HG02571 (cell line): Measurements from ENCODE around the gene GNA12.
"Not testable (repeated sequence)": the region's sequence is repeated elsewhere in the genome, so short reads cannot be mapped to it uniquely, and the experiment has no call there.

Experiments used
- ATAC-seq: cut with Tn5 transposase; IDR thresholded peaks from one replicate; pipeline ENCODE4 v1.9.1; 2021; ENCODE audit warnings: mild to moderate bottlenecking, moderate library complexity; ENCODE audit not compliant: unreplicated experiment

Gene GNA12

DNA sequence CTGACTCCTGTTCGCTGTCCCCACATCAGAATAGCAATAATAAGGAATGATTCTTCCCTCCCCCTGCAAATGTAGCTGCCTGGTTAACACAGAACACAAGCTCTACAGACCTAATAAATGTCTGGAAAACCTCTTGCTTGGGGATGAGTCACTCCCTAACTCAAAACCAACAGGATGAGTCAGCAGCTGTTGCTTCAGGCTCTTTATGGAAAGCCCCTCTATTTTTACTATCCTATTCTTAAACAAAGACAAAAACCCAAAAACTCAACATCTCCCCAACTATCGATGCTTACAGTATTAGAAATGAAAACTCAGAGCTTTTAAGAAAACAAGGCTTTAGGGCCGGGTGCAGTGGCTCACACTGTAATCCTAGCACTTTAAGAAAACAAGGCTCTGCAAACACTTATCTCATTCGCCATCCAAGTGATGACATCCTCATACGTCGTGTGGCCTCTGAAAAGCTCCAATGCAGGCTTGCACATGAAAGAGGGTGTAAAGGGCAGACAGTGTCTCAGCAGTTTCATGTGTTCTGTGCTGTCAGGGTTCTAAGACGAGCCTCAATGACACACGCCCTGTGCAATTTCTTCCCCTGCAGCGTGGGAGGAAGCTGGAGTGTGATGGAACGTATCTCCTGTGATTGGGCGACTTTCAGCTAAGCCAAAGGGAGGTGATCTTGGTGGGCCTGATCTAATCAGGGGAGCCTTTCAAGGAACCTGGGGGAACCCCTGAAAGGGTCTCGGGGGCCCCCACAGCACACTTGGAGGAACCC is 86.0 kb downstream of the GNA12 start:
- ATAC-seq, result peak; percentile 77

DNA sequence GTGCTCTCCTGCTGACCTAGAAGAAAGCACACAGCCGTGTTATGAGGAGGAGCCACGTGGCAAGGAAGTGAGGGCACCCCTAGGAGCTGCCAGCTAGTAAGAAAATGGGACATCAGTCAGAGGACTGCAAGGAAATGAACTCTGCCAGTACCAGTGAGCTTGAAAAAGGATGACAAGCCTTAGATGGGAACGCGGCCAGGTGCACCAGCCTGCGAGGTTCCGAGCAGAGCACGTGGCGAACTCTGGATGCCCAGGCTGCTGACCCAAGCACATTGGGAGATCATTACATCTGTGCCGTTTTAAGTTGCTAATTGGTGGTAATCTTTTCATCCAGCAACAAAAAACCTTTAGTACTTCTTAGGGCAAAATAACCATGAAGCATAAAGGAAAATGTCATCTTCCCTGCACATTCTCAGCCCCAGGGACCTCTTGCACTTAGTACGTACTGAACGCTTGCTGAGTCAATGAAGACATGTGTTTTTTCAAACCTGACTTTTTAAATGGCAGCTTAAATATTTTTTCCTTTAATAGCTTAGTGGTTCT is 86.7 kb downstream of the GNA12 start:
- no peak for ATAC-seq

DNA sequence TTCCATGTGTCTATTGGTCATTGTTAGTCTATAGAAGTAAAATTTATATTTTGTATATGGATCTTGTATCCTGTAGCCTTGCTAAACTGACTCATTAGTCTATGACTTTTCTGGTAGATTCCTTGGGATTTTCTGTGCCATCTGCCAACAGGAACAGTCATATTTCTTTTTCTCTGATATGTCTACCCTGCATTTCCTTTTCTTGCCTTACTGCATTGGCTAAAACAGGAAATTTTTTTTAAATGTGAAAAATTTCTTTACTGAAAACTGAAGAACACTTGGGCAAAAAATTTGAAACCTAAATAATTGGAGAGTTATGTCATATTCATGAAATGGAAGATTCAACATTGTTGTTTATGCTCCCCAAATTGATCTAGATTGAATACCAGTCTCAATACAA is 88.6 kb downstream of the GNA12 start:
- no peak for ATAC-seq

DNA sequence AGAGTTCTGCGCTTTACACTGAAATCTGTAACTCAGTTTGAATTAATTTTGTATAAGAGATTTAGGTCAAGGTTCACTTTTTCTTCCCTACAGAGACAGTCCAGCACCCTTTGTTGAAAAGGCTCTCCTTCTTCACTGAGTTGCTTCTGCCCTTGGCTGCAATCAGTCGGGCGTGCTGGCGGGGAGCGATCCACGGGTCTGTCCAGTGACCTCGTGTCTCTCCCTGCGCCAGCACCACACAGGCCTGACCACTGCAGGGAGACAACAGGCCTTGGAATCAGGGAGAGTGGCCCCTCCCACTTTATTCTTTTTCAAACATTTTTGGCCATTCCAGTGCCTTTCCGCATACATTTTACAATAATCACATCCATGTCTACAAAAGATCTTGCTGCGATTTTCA is 89.2 kb downstream of the GNA12 start:
- no peak for ATAC-seq

DNA sequence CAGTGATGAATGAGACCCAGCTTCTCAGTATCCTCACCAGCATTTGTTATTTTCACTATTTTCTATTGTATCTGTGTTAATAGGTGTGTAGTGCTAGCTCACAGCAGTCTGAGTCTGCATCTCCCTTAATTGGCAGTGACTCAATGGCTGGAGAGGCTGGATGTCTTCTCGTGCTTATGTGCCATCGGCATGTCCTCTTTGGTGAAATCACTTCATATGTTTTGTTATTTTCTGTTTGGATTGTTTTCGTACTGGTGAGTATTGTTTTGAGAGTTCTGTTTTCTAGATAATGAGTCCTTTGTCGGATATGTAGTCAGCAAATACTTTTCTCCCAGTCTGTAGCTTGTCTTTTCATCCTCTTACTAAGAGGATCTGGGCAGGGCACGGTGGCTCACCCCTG is 90.0 kb downstream of the GNA12 start:
- ATAC-seq, result no peak

DNA sequence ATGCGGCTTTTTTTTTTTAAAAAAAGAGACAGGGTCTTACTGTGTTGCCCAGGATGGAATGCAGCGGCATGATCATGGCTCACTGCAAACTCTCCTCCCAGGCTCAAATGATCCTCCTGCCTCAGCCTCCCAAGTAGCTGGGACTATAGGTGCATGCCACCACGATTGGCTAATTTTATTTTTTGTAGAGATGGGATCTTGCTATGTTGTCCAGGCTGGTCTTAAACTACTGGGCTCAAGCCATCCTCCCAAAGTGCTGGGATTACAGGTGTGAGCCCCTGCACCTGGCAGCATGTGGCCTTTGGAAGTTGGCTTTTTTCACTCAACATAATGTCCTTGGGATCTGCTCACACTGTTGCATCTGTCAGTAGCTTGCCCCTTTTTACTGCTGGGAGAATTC is 91.0 kb downstream of the GNA12 start:
- no peak for ATAC-seq

DNA sequence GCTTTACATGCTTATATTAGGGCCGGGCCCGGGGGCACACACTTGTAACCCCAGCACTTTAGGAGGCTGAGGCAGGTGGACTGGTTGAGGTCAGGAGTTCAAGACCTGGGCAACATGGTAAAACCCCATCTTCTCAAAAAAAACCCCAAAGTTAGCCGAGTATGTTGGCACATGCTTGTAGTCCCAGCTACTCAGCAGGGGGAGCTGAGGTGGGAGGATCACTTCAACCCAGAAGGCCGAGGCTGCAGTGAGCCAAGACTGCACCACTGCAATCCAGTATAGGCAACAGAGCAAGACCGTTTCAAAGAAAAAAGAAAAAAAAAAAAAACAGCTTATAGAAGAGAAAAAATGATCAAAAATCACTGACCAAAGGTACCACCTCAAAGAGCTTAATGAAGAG is 93.0 kb downstream of the GNA12 start:
- ATAC-seq, result no peak

DNA sequence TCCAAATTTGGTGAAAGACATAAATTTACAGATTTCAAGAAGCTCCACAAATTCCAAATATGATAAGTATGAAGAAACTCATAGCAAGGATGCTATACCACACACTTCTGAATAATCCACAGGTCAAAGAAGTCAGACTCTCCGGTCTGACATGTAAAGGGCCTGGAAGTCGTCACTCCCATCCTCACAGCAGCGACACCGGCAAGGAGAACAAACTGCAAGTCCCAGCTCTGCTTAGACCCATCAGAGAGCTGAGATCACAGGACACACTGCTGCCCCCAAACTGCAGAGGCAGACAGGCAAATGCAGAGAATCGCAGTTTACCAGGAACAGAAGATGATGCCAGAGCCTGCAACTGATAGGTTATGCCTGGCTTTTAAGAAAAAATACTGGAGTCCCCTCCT is 94.1 kb downstream of the GNA12 start:
- ATAC-seq, result no peak

DNA sequence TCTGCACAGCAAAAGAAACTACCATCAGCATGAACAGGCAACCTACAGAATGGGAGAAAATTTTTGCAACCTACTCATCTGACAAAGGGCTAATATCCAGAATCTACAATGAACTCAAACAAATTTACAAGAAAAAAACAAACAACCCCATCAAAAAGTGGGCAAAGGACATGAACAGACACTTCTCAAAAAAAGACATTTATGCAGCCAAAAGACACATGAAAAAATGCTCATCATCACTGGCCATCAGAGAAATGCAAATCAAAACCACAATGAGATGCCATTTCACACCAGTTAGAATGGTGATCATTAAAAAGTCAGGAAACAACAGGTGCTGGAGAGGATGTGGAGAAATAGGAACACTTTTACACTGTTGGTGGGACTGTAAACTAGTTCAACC is 95.4 kb downstream of the GNA12 start:
- not testable (repeated sequence) for ATAC-seq

DNA sequence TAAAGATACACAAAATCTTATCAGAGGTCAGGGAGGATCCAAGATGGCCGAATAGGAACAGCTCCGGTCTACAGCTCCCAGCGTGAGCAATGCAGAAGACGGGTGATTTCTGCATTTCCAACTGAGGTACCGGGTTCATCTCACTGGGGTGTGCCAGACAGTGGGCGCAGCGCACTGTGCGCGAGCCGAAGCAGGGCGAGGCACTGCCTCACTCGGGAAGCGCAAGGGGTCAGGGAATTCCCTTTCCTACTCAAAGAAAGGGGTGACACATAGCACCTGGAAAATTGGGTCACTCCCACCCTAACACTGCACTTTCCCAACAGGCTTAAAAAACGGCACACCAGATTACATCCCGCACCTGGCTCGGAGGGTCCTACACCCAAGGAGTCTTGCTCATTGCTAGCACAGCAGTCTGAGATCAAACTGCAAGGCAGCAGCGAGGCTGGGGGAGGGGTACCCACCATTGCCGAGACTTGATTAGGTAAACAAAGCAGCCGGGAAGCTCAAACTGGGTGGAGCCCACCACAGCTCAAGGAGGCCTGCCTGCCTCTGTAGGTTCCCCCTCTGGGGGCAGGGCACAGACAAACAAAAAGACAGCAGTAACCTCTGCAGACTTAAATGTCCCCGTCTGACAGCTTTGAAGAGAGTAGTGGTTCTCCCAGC is 100.5 kb downstream of the GNA12 start:
- not testable (repeated sequence) for ATAC-seq

DNA sequence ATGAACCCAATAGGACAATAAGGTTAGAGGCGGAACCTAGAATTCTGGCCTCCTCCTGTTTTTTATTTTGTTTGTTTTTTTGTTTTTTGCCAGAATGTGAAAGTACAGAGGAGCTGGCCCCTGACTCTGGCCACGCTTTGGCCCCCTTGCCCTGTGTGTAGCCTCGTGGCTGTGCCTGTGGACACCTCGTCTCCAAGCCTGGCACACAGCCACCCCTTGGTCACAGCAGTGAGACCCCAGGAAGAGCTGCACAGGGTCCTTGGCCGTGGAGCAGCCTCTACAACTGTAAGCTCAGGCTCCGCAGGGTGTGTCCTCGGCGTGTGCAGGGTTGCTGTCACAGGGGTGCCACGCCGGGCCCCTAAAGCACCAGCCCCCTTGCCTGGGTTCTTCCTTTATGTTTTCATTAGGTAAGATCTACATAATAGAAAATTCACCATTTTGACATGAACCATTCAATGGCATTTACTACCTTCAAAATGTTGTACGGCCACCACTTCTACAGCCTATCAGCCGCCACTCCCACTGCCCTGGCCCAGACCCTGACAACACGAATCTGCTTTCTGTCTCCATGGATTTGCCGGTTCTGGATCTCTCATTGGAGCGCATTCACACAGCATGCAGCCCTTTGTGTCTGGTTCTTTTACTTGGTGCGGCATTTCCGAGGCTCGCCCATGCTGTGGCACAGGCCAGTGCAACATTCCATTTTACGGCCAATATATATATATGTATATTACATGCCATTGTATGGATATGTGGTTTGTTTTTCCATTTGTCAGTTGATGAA is 105.2 kb downstream of the GNA12 start:
- ATAC-seq, result no peak

DNA sequence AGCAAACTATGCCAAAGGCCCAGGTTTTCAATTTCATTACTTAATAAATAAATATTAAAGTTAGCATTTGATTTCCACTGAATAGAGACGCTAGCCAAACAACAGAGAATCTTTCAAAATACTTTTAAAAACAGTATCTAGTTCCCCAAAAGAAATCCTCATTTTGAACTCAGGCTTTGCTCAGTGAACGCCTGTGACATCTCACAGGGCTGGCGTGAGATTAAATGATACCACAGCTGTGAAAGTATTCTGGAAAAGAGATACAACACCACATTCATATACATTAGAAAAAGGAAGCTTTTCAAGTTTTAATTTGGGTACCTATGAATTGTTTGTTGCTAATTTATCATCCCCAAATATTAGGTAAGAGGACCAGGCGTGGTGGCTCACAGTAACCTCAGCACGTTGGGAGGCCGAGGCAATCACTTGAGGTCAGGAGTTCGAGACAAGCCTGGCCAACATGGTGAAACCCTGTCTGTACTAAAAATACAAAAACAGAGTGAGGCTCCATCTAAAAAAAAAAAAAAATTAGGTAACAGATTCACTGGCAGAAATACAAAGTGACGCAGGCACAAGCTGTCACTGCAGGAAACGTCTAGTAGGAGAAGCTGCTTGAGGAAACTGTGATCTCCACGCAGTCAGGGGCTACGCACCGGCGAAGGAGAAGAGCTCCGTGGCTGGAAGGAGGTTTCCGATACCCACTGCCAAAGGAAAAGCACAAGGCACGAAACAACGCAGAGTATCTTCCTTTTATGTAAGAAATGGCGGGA is 106.2 kb downstream of the GNA12 start:
- ATAC-seq, result no peak

DNA sequence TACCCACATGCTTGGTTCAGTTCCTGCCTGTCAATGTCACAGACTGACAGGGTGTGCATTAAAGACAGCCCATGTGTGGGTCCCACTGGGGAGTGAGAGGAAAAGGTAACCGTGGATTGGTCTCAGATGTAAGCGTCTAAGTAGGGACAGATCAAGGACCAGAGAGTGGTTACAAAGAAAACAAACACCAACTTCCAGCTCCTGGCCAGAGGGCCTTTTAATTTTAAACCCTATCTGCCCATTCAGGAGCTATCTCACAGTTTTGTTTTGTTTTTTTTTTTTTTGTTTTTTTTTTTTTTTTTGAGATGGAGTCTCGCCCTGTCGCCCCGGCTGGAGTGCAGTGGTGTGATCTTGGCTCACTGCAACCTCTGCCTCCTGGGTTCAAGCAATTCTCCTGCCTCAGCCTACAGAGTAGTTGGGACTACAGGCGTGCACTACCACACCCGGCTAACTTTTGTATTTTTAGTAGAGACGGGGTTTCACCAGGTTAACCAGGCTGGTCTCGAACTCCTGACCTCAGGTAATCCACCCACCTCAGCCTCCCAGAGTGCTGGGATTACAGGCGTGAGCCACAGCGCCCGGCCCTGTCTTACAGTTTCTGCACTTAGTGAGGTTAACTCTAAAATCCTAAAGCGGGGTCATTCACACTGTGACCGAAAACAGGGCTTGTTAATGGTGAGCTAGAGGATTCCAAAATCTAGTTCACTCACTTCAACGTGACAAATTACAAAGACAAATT is 106.9 kb downstream of the GNA12 start:
- ATAC-seq, result not testable (repeated sequence)

DNA sequence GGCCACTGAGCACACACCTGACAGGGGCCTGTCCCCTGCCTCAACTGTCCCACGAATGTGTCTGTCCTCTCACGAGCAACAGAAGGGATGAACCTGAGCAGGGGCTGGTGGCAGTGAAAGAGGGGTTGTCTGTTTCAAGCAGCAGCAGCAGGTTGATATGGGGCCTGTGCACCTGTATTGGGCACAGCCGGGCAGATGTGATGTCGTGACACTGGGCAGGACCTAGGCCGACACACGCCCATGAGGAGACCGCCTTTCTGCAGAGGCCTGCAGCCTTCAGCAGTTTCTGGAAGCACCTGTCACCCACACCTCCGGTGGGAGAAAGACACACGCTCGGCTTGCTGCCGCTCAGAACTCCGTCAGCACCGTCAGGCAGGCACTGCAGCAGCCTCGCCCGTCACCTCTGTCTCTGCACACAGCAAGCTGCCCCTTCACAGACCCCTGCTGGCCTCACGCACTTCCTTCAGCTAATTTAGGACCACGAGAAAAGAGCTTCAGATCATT is 107.6 kb downstream of the GNA12 start:
- ATAC-seq, result no peak

DNA sequence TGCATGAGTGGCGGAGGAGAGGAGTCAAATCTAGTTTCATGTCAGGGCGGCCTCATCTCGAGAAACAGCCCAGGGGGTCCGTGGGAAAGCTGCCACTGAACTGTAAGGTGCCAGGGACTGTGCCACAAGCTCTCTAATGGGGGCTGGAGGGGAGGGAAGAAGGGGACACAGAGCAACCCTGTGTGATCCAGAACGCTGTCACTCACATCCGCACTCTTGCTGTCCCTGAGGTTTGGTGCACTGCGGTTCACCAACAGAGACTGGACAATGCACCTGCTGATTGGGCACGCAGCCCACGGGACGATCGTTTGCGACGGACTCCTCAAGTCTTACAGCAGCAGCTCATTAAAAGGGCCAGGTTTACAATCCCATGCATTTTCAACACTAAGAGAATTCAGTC is 108.4 kb downstream of the GNA12 start:
- ATAC-seq, result no peak

DNA sequence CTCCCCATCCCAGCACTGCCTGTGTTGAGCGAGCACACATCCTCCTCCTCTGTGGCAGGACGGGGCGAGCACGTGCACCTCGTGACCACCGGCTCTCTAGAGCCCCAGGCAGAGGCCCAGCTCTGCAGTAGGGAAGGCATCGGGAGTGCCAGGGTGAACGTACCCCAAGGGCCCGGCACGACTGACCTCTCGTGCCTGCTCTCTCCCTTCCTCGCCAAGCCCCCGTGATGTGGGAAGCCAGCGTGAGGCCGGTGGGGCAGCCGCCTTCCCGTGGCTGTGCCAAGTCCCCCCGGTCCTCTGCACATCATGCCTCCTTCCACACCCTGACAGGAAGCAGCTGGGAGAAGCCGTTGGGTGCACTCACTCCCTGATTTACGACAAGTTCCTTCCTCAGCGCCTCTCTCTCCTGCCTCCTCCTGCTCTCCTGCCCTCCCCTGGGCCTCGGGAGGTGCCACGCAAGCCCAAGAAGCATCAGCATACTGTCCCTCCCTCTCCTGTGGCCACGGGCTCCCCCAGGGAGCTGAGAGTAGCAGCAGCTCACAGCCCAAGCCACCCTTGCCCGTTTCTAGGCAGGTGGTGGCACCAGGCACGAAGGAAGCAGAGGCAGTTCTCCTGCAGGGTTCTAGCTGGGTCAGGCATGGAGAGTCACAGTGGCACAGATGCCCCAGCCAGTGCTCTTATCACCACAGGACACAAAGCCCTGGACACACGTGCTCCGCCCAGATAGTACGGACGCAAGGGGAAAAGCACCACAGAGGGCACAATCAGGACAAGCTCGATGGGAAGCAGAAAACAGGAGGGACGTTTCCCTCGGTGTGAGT is 109.1 kb downstream of the GNA12 start:
- ATAC-seq, result no peak

DNA sequence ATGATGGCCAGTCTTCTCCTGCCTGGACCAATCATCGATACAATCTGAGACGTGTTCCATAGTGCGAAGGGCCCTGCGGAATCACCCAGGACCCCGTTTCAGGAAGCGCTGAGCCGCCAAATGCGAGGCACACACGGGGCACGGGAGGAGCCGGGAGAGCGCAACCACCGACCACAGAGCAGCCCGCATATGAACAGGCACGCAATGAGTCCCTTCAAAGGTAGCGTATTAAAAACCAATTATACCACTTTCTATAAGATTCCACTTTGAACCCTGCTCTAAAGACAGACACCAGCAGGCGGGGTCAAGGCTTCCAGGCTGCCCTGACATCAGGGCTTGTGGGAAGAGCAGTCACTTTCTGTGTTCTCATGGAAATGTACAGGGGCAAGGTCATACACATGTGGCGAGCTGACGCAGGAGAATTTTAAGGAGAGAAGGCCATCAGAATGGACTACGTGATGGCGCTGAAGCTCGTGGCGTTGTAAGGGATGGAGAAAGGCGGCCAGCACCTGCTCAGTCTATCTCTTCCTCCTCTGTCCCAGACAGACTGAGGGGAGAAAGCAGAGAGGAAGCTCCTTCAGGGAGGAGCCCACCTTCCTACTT is 109.9 kb downstream of the GNA12 start:
- no peak for ATAC-seq

DNA sequence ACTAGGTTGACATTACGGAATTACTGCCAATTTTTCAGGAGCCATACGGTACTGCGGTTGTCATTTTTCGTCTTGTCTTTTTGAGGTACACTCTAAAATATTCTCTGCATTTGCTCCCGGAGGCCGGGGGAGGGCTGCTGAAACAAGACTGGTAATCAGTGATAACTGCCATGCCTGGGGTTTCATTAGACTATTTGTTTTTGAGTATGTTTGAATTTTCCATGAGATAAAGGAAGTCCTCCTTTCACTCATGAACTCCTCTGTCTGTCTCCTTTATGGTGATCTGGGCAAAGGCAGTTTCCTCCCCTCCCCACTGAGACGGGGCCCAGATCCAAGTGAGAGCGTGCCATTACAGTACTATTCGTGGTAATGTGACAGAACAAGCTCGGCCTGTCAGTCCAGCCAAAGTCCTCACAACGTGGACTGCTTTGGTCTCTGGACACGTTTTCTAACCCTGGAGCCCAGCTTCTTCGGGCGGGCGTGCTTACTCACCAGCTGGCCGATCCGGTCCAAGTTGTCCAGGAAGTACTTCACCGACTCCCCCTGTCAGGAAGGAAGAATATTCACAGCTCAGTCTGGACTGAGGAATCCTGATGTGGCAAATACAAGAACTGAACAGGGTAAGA is 111.0 kb downstream of the GNA12 start:
- no peak for ATAC-seq
